GM23248 (cell line): Measurements from ENCODE around the gene ZNF223.

Experiments
- EZH2 ChIP-seq: fragments of 200-600 bp; sonication (generic); IDR thresholded peaks from 2 replicates; pipeline ENCODE4 v1.6.1; 2018; ENCODE audit warnings: antibody characterized with exemption, mild to moderate bottlenecking; ENCODE audit not compliant: insufficient read depth, poor library complexity, severe bottlenecking
- EZH2phosphoT487 ChIP-seq: fragments of 200-600 bp; sonication (generic); IDR thresholded peaks from 2 replicates; pipeline ENCODE4 v1.6.1; 2018; ENCODE audit warnings: antibody characterized with exemption, moderate library complexity, mild to moderate bottlenecking, low read depth; ENCODE audit not compliant: insufficient read depth

GRCh38 chr19:44019498-44019897 lies 32.3 kb upstream of the ZNF223 start:
- TF ChIP-seq EZH2phosphoT487: no peak
- TF ChIP-seq EZH2: no peak
